Eye (tissue), 1 donor: ENCODE measurements around the gene TREM2.

Experiments
- DNase-seq: peaks from one replicate; pipeline ENCODE4 v3.0.0-alpha.2; 2015

The TREM2 gene

DNA sequence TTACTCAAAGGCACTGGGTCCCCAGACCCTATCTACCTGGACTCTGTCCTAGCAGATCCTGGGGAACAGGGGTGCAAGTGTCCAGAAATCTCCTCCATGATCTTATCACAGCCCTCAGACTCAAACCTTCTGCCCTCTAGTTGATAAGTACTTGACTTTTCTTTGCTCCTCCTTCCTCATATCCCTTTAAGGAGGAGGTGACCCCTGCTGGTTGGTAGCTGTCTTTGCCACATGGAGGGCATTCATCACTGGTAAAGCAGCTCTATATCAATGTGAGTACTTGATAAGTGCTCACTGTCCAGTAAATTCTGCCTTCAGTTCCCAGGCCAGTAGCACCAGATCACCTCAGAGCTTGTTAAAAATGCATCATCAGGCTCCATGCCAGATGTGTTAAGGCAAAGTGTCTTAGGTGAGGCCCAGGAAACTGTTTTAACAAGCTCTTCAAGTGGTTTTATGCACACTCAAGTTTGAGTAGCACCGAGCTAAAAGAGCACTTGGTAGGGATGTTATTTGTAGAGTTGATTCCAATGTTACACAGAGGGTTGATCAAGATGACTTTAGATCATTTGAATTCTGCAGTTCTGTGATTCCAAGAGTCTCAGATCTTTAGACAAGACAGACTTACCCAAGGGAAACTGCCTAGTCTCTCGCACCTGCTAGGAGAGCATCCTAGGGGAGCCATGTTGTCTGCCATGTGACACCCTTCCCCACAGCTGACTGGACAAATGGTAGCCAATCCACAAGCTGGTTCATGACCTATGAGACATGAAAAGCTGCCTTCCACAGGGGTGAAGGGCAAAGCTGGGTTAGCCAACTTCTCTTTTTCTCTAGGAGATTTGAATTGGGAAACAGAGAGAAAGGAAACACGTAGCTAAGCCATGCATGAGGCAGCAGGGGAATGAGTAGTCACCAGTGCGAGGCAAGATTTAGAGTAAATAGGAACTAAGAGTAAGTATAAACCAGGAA, 19.4 kb upstream of the TREM2 start:
- peak; percentile 25 for DNase-seq

DNA sequence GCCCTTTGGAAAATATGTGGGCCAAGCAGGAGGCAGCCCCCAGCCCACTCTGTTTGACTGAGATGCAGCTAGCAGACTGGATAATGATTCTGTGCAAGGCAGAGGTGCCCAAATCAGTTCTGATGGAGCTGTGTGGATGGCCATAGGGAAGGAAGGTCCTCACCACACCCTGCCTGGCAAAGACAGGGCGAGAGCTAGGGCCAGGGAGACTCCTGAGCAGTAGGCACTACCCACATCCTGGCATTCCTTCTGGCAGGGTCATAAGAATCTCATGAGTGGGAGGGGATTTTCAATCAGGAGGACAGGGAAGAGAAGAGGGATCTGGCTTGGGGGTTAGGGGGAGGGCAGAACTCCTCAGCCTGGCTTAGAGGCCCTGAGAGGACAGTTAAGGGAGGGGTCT, 18.6 kb upstream of the TREM2 start:
- DNase-seq: no peak

DNA sequence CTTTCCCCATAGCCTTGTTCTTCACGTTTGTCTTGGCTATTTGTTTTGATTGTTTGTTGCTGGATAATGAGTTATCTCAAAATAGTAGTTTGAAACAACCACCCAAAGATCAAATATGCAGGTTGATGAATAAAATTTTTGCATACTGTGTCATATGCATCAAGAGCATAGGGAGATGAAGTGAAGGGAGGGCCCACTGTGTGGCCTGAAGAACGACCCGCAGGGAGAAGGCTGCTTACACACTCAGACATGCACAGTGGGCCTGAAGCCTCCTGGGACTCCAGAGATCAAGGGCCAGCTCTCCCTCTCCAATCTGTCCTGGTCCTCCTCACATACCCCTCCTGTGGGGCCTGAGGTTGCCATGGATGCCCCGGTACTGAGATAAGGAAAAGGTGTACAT, 16.2 kb upstream of the TREM2 start:
- DNase-seq: no peak

DNA sequence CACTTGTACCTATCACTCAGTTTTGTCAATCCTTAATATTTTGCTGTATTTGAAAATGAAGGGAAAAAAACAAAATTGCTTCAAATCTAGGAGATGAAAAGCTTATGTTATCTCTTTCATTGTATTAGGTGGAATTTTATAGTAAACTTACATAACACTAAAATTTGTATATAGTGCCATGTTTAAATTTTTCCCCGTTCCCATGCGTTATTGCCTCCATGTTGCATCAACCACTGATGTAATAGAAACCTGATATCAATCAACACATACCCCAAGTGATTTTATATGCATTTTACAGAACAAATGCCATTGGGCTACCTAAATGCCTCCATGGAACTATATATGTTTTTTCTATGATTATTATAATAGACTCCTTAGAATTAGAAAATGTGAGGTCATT, 14.8 kb upstream of the TREM2 start:
- DNase-seq: no peak

DNA sequence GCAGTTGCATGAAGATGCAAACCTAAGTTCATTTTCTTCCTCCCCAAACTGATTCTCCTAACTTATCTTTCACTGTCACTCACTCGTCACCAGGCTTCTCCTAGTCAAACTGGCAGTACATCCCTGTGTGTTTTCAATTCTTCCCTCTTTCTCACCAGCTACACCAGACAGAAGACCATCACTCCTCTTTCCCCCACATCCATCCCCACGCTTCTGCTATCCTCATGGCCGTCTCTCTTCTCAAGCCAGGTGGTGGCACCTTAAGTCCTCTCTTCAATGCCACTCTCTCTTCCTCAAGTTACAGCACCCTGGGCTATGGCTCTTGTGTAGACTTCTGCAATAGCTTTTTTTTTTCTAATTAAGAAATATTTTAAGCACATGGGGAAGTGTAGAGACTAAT, 14.4 kb upstream of the TREM2 start:
- no peak for DNase-seq

DNA sequence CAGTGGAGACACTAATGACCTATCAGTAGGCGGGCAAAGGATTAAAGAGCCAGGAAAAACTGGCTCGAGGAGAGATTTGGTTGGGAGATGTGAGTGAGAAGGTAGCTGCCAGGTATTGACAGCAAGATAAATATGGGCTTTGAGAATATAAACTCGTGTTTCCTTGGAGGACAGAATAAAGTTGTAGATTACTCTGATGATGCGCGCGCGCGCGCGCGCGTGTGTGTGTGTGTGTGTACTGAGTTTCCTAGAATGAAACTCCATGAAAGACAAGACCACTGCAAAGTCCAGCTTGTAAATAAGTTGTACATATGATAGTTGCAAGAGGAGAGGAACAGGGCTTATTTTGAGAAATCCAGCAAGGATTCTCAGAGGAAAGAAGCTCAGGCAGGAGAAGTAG, 13.3 kb upstream of the TREM2 start:
- DNase-seq: no peak

DNA sequence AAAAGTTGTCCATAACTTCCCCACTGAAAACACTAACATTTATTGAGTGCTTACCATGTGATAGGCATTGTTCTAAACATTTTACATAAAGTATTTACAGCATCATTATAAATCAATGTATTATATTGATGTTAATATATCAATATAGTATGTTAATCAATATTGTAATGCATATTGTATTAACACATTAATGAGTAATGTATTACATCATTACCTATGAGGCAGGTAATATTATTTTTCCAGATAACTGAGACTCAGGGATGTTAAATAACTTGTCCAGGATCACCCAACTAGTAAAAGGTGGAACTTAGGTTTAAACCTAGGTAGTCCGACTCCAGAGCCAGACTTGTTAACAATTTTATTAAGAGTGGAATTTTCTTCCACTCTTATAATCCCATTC, 12.2 kb upstream of the TREM2 start:
- no peak for DNase-seq

DNA sequence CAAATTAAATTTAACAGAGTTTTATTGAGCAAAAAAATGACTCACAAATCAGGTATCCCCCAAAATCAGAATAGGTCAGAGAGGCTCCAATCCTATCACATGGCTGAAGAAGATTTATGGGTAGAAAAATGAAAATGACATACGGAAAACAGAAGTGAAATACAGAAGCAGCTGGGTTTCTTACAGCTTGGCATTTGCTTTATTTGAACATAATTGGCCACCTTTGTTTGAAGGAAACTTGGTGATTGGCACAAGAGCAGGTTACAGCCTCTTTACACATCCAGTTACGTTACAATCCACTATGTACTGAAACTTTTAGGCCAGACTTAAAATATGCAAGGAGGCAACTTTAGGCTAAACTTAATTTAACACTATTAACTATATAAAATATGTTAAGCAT, 11.7 kb upstream of the TREM2 start:
- no peak for DNase-seq

DNA sequence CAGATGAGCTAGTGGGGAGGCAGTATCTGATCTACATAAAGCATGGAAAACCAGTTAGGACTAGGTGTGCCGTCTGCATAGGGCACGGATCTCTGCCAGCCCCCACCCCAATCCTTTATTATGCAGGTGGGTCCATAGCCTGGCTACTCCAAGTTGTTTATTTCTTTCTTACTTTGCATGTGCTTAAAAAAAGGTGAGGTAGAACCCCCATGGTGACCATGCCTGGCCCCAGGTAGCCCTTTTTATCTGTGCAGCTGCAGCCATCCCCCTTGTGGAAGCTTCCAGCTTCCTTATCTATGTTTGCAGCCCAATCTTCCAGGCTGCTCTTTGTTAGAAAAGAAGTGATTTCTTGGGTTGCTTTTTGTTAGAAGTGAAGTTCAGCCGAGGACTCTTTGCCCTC, 9.0 kb upstream of the TREM2 start:
- DNase-seq: no peak

DNA sequence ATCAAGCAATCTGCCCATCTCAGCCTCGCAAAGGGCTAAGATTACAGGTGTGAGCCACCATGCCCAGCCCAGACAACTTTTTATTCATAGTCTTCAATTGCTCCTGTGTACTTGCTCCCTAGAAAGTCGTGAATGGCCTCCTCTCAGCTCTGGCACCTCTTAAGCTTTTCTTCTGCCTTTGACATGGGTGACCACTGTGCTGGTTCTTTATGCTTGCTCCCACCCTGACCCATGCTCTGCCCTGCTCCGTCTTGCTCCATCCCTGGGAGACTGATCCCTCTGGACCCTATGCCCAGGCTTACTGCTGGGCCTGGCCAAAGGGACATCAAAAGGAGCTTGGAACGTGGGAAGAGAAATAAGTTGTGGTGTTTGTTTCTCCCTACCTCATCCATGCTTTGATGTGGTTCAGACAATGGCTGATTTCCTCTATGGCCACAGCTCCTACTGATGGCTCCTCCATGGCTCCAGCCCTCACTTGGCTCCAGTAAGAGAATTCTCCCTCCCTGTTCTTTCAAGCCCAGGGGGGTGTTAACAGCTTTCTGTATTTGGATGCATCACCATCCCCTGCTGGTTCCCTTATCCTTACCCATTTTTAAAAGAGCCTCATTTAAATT, 7.7 kb upstream of the TREM2 start:
- DNase-seq: no peak

DNA sequence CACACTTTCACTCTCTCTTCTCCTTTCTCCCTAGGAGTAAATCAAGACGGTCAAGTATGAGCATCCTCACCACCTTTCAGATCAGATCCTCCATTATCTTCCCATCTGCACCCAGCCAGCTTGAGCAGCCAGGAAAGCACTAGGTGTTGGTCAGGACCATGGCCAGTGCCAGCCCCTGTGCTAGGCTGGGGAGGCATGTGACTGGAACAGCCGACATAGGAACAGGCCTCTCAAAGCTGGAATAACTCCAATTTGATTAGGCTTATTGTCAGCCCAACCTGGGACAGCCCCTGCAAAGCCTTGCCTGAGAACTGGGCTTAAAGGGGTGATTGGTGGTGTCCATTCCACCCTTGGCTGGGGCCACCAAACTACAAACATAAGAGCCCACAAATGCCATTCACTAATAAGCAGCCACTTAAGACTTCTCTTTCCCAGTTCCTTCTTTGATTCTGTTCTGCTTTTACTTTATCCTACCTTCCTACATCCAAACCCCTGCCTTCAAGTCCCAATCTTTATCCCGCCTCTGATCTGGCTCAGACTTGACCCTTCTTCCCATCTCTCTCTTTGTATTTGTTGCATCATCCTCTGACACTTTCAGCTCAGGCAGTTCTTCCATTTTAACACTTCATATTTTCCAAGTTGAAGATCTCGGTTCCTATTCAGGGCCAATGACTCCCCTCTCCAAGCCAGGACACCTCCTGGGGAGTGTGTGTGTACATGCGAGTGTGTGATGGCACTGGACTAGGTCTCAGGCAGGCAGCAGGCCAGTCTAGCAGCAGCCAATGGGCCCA, 4.5 kb upstream of the TREM2 start:
- DNase-seq: peak; percentile 45

DNA sequence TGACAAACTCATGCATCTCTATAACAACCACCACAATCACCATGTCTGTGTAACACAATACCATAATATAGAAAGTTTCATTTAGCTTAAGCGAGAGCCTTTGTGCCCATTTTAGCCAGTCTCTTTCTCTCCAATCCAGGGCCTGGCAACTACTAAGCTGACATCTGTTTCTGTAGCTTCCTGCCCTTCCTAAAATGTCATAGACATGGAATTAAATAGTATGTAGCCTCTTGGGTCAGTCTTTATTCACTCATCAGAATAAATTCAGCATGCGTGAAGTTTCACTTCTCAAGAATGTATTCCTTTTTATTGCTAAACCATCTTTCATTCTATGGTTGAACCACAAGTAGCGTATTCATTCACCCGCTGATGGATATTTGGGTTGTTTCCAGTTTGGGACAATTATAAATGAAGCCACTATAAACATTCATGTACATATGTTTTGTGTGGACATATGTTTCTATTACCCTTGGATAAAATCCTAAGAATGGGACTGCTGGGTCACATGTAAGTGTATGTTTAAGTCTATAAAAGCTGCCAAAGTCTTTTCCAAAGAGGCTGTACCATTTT, 1.7 kb upstream of the TREM2 start:
- DNase-seq: no peak

DNA sequence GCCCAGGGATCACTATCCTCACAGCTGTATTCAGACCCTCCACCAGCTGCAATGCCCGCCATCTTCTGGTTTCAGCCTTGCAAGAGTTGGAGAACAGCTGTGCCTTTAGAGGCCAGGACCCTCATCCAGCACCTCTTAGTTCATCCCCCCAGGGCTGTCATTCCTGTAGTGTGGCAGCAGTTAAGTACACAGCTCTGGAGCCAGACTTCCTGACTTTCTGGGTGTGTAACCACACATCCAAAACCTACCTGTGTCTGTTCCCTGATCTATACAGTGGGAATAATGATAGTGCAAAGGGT, 452 bp upstream of the TREM2 start:
- DNase-seq: no peak

DNA sequence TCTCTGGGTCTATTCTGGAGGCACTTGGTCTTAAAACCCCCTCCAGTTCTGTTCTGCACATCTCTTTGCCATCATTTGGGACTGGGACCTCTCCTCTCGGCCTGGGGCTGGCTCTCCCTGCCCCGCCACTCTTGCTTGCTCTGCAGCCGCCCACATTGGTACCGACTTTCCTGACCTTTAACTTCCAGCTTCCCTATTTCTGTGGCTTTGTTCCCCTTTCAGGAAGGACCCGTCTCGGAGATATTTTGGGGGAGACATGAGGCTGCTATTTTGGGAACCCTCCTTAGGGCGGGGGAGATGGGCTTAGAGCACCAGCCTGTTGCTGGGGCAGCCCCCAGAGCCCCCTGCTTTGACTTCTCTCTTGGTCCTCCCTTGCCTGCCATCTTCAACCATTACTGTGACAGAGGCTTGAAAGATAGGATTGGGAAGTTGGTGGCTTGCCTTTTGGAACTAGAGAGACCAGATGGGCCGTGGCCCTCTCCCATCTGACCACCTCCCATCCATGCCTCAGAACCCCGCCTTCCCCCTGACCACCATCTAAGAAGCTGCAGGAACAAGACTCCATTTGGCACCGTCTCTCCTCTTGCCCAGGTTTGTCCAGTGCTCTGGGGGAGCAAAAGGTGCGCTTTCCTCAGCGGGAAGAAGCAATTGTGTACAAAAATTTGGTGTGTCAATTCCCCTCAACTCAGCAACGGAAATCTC, 914 bp downstream of the TREM2 start:
- no peak for DNase-seq

DNA sequence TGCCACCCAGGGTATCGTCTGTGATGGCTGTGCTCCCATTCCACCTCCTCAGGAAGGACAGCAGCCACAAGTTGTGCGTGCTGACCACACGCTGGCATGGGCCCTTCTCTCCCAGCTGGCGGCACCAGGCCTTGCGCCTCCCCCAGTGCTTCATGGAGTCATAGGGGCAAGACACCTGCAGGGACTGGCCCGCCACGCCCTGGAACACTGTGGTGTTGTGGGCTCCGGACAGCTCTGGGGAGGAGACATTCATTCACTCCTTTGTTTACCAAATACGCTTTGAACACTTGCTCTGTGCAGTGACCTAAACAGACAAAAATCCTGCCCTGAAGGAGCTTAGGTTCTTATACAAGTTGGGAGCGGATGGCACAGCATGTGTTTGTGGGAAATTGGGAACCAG, 1.5 kb downstream of the TREM2 start:
- no peak for DNase-seq

DNA sequence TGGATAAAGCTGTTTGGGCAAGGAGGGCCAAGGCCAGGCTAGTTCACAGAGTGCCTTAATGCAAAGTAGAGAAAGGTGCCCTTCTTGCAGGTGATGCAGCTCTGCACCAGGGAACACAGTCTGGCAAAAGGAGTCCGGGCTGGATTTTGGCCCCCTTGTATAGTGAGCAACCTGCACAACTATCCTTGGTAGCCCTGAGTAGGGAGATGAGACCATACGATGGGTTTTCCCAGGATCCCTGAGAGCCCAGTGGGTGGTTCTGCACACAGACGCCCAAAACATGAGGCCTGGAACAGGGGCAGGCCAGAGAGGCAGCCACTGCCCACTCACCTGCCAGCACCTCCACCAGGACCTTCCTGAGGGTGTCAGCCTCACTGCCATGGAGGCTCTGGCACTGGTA, 2.0 kb downstream of the TREM2 start:
- no peak for DNase-seq

DNA sequence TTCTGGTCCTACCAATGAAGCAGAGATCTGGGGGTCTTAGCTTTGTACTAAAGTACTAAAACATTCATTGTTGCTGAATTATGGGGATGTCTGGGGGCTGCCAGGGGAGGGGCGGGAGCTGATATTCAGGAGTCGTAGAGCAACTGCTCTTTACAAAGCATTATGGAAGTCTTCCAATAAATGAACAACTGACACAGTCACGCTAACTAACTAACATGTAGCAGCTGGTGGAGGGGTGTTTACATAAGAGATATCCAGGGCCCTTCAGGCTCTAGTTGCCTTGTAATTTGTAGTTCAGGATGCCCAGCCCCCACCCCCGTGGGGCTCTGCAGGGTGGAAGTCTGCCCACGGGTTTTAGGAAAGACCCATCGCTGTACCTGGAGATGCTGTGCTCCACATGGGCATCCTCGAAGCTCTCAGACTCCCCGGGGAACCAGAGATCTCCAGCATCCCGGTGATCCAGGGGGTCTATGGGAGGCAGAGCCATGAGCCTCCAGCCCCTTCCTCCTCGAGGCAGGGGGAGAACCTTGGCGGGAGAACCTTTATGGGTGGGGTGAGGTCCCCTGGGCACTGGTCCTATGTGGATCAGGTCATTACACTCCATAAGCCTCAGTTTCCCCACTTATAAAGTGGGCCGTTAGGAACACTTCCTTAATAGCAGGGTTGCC, 3.4 kb downstream of the TREM2 start:
- peak; percentile 10 for DNase-seq

DNA sequence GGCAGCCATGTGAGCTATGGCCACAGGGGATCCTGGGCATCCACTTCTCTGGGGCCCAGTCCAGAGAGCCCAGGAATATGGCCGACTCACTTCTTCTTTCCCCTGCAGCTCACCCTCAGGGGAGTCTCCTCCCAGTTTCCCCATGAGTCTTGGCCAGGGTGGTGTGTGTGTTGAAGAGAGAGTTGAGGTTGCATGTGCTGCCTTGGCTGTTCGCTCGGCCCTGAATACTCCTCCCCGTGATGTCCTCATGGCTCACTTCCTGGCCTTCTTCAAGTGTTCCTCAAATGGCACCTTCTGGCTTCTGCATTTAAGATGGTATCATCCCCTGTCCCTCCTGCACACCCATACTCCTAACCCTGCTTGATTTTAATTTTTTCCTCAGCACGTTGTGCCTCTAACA, 5.6 kb downstream of the TREM2 start:
- no peak for DNase-seq

DNA sequence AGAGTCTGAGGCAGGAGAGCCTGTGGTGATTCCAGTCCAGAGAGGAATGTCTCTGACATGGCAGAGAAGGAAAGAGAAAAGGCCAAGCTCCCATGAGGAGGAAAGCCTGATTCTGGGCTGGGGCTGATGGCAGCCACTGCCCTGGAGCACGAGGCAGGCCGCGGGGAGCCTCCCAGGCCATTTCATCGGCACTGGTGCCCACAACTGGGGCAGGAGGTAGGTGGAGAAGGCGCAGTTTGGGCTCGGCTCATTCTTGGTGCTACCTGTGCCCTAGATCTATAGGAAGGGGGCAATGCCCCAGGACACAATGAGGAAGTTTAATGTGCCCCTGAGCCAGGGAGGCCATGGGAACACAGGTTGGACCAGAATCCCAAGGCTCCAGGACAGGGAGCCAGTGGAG, 6.1 kb downstream of the TREM2 start:
- no peak for DNase-seq

DNA sequence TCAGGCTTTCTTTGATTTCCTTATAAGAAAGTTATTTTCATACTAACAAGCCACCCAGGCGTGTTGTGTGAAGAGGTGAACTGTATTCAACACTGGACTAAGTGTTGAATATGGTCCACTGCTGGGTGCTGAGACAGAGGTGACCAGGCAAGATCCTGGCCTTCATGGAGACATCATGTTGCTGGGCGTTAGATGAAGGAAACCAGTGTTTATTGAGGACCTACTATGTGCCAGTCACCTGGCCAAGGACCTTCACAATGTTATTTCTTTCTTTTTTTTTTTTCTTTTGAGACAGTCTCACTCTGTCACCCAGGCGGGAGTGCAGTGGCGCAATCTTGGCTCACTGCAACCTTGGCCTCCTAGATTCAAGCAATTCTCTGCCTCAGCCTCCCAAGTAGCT, 6.9 kb downstream of the TREM2 start:
- no peak for DNase-seq

DNA sequence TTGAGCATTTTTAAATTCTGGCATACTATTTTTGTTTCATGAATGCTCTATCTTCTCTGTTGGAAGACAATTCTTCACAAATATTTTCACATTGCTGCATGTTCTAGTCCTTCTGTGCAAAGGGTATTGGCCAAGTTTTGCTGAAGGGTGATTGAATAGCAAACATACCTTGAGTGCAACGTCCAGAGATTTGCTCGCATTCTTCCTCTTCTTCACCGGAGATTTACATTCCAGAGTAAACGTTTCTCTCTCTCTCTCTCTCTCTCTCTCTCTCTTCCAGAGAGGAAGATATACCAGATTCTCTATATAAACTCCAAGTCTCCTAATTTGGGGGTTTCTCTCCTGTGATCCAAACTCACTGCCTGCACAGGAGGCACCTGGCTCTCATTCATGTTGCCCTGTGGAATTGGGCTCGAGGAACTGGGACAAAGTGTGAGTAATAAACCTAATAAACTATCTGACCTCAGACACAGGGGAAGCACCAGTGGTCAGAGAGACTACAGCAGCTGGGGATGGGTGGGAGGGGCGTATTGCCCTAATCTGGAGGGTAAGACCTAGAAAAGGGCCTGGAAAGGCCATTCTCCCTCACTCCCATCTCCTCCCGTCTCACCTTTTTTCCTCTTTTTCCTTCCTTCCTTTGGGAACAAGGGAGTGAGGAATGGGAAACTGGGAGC, 7.6 kb downstream of the TREM2 start:
- peak; percentile 1 for DNase-seq
